SK-N-MC (cell line): ENCODE results near the gene CCDC141.

Experiments
- DNase-seq: peaks from one replicate; pipeline ENCODE4 v3.0.0-alpha.2; 2011; ENCODE audit warnings: low read depth, low spot score
- H3K27ac ChIP-seq: fragments of 200-600 bp; sonication (generic); 2 replicates; pipeline ENCODE4 v1.5.1; 2016; ENCODE audit warnings: mixed run types
- H3K36me3 ChIP-seq: fragments of 200-600 bp; sonication (generic); 2 replicates; pipeline ENCODE4 v1.6.1; 2017; ENCODE audit warnings: antibody characterized with exemption, low read length, mixed read lengths; ENCODE audit not compliant: insufficient read depth
- H3K4me3 ChIP-seq: fragments of 200-600 bp; sonication (generic); 2 replicates; pipeline ENCODE4 v1.5.1; 2016
- H3K9ac ChIP-seq: fragments of 200-600 bp; sonication (generic); 2 replicates; pipeline ENCODE4 v1.8.0; 2017; ENCODE audit warnings: mixed run types, mixed read lengths; ENCODE audit not compliant: insufficient read length
- H3K9me3 ChIP-seq: fragments of 200-600 bp; sonication (generic); 2 replicates; pipeline ENCODE4 v1.6.1; 2017; ENCODE audit warnings: low read depth, mild to moderate bottlenecking, antibody characterized with exemption, low read length, moderate library complexity, mixed read lengths
- EZH2 ChIP-seq: fragments of 200-600 bp; sonication (generic); IDR thresholded peaks from one replicate; pipeline ENCODE4 v1.6.1; 2017; ENCODE audit warnings: antibody characterized with exemption
- FOXP2 ChIP-seq: optimal IDR thresholded peaks from 2 replicates; pipeline ENCODE3; 2011; ENCODE audit warnings: mild to moderate bottlenecking, moderate library complexity; ENCODE audit not compliant: insufficient read depth; ENCODE audit errors: extremely low read length, control extremely low read depth
- POLR2AphosphoS5 ChIP-seq: IDR thresholded peaks from 2 replicates; pipeline ENCODE4 v1.6.1; 2012; ENCODE audit warnings: mild to moderate bottlenecking, low read depth, low read length, borderline replicate concordance

Gene CCDC141

GRCh38 chr2:178927173-178927572, 122.8 kb downstream of the CCDC141 start:
- no peaks in the 10 kb centered on the region for H3K36me3 ChIP-seq
- no peak overlapping the region for H3K4me3 ChIP-seq
- no peak overlapping the region for H3K27ac ChIP-seq
- no peaks in the 10 kb centered on the region for H3K9me3 ChIP-seq
- TF ChIP-seq EZH2 (no peak), FOXP2 (no peak), POLR2AphosphoS5 (no peak)
- H3K9ac ChIP-seq: no peak overlapping the region
- no peak for DNase-seq

- Histone ChIP-seq H3K9ac (no peak overlapping the region), H3K4me3 (no peak overlapping the region), H3K27ac (no peak overlapping the region), H3K36me3 (no peaks in the 10 kb centered on the region), H3K9me3 (no peaks in the 10 kb centered on the region)
- DNase-seq: no peak
- no peak for TF ChIP-seq EZH2
- no peak for TF ChIP-seq FOXP2
- no peak for TF ChIP-seq POLR2AphosphoS5
Measured at GRCh38 chr2:178924817-178925216, 125.1 kb downstream of the CCDC141 start.

GRCh38 chr2:178923546-178923945, 126.4 kb downstream of the CCDC141 start:
- Histone ChIP-seq H3K9ac (no peak overlapping the region), H3K9me3 (no peaks in the 10 kb centered on the region), H3K36me3 (no peaks in the 10 kb centered on the region), H3K27ac (no peak overlapping the region), H3K4me3 (no peak overlapping the region)
- no peak for DNase-seq
- TF ChIP-seq FOXP2 (no peak), EZH2 (no peak), POLR2AphosphoS5 (no peak)

- no peak for DNase-seq
- no peak overlapping the region for H3K4me3 ChIP-seq
Measured at GRCh38 chr2:178920916-178921513, 128.9 kb downstream of the CCDC141 start.

GRCh38 chr2:178917555-178917954, 132.4 kb downstream of the CCDC141 start:
- H3K4me3 ChIP-seq: no peak overlapping the region

More at GRCh38 chr2:178920916-178921513, 128.9 kb downstream of the CCDC141 start:
- TF ChIP-seq FOXP2 (no peak), POLR2AphosphoS5 (no peak), EZH2 (no peak)
- H3K9ac ChIP-seq: no peak overlapping the region
- H3K36me3 ChIP-seq: no peaks in the 10 kb centered on the region
- no peak overlapping the region for H3K27ac ChIP-seq
- no peaks in the 10 kb centered on the region for H3K9me3 ChIP-seq

GRCh38 chr2:178915423-178916173, 134.3 kb downstream of the CCDC141 start:
- no peak overlapping the region for H3K9ac ChIP-seq
- no peaks in the 10 kb centered on the region for H3K36me3 ChIP-seq
- no peak for TF ChIP-seq FOXP2
- TF ChIP-seq EZH2: no peak
- TF ChIP-seq POLR2AphosphoS5: no peak
- no peak for DNase-seq
- H3K27ac ChIP-seq: no peak overlapping the region
- H3K9me3 ChIP-seq: no peaks in the 10 kb centered on the region
- H3K4me3 ChIP-seq: no peak overlapping the region

More at GRCh38 chr2:178917555-178917954, 132.4 kb downstream of the CCDC141 start:
- H3K27ac ChIP-seq: no peak overlapping the region
- DNase-seq: no peak
- no peaks in the 10 kb centered on the region for H3K36me3 ChIP-seq
- H3K9me3 ChIP-seq: no peaks in the 10 kb centered on the region
- no peak for TF ChIP-seq FOXP2
- no peak overlapping the region for H3K9ac ChIP-seq

- H3K36me3 ChIP-seq: no peaks in the 10 kb centered on the region
- H3K27ac ChIP-seq: no peak overlapping the region
- TF ChIP-seq FOXP2: no peak
- TF ChIP-seq POLR2AphosphoS5: no peak
- no peak for TF ChIP-seq EZH2
- DNase-seq: peak; percentile 60
- H3K4me3 ChIP-seq: no peak overlapping the region
- no peaks in the 10 kb centered on the region for H3K9me3 ChIP-seq
- H3K9ac ChIP-seq: no peak overlapping the region
Measured at GRCh38 chr2:178914259-178914849, 135.6 kb downstream of the CCDC141 start.

GRCh38 chr2:178913049-178913441, 136.9 kb downstream of the CCDC141 start:
- no peaks in the 10 kb centered on the region for H3K9me3 ChIP-seq
- H3K36me3 ChIP-seq: no peaks in the 10 kb centered on the region
- H3K9ac ChIP-seq: no peak overlapping the region
- no peak for DNase-seq
- TF ChIP-seq FOXP2 (no peak), POLR2AphosphoS5 (no peak), EZH2 (no peak)
- no peak overlapping the region for H3K4me3 ChIP-seq
- no peak overlapping the region for H3K27ac ChIP-seq
